K562 (cell line): ENCODE results near the gene MBD6. TPM values are rescaled to one million over a fixed set of nuclear protein-coding genes. Genes with fewer than 3 reads are reported as not detected.
A peak's percentile ranks its signal among the peaks of the same experiment; 100 is the strongest.

Source experiments
- ATAC-seq: fragments of 200-7000 bp; cut with Tn5 transposase; 3 replicates; pipeline ENCODE4 v1.9.1; 2020; ENCODE audit warnings: moderate library complexity
- BruUV-seq: library from RNA; stranded (reverse); fragments of 400-500 nt; replicated peaks from 2 replicates; lab custom pipeline; 2021; lab: Mats Ljungman, UMichigan
- CTCF ChIA-PET: fragments of 300-600 bp; formaldehyde crosslinking; extraction: SDS; loops from one replicate; lab custom pipeline; 2021; ENCODE audit warnings: low intra/inter-chr PET ratio; lab: Yijun Ruan, JAX
- POLR2A ChIA-PET: fragments of 300-600, 350-650 bp; sonication (Branson Sonifier 250); formaldehyde crosslinking; extraction: SDS; loops from one replicate; lab custom pipeline; 2021; ENCODE audit warnings: antibody characterized with exemption, inconsistent platforms; lab: Yijun Ruan, JAX
- DNase-seq, 4 experiments: peaks; one replicate each; pipeline versions ENCODE4 v3.0.0 to v3.0.0-alpha.2; 2011 to 2018; ENCODE audit warnings: low spot score in 3 of 4, mixed read lengths in 3 of 4; ENCODE audit errors: extremely low read depth in 1 of 4
- FAIRE-seq: peaks from 2 replicates; lab custom pipeline; 2011; peaks lifted over from hg19 to GRCh38; lab: Jason Lieb, UNC
- H2AFZ ChIP-seq: 2 replicates; pipeline ENCODE4 v1.6.0; 2011; ENCODE audit warnings: low read depth, low read length, control low read depth, inconsistent platforms
- H3K27ac ChIP-seq: fragments of 200-600 bp; 3 replicates; pipeline ENCODE4 v1.8.0; 2011; ENCODE audit warnings: low read depth, mild to moderate bottlenecking, control low read depth, inconsistent platforms, low read length, moderate library complexity, mixed read lengths; ENCODE audit errors: extremely low read depth
- H3K27me3 ChIP-seq, 2 experiments: fragments of 300-600 bp in 1 of 2; 2 replicates in 1 of 2; 3 replicates in 1 of 2; pipeline versions ENCODE4 v1.6.0 to v1.8.0; 2011; ENCODE audit warnings: inconsistent platforms in 2 of 2, low read length in 2 of 2, mild to moderate bottlenecking in 1 of 2, mixed read lengths in 1 of 2, moderate library complexity in 1 of 2; ENCODE audit not compliant: control insufficient read depth in 2 of 2, insufficient read depth in 2 of 2
- H3K36me3 ChIP-seq: fragments of 300-600 bp; 3 replicates; pipeline ENCODE4 v1.8.0; 2011; ENCODE audit warnings: mild to moderate bottlenecking, low read length, inconsistent platforms; ENCODE audit not compliant: control insufficient read depth, insufficient read depth
- H3K4me1 ChIP-seq, 2 experiments: fragments of 200-600 bp in 1 of 2; replicated peaks in 1 of 2; 2 replicates in 1 of 2; 3 replicates in 1 of 2; pipeline versions ENCODE4 v1.5.1 to v1.8.0; 2011; ENCODE audit warnings: inconsistent platforms in 2 of 2, low read length in 2 of 2, mild to moderate bottlenecking in 1 of 2, mixed read lengths in 1 of 2, moderate library complexity in 1 of 2; ENCODE audit not compliant: control insufficient read depth in 2 of 2, insufficient read depth in 2 of 2
- H3K4me2 ChIP-seq: 2 replicates; pipeline ENCODE4 v1.6.1; 2011; ENCODE audit warnings: low read length, control low read depth, inconsistent platforms, mixed read lengths; ENCODE audit not compliant: insufficient read depth
- H3K4me3 ChIP-seq: fragments of 200-600 bp; sonication (generic), shearing (Covaris generic); 2 replicates; pipeline ENCODE4 v1.5.1; 2016; ENCODE audit warnings: control low read depth, inconsistent platforms
- H3K79me2 ChIP-seq: fragments of 200-600 bp; 3 replicates; pipeline ENCODE4 v1.8.0; 2011; ENCODE audit warnings: low read length, inconsistent platforms; ENCODE audit not compliant: control insufficient read depth, insufficient read depth
- H3K9ac ChIP-seq, 2 experiments: 2 replicates each; pipeline versions ENCODE4 v1.6.0 to v1.6.1; 2011; ENCODE audit warnings: low read depth in 2 of 2, low read length in 2 of 2, control low read depth in 1 of 2, inconsistent platforms in 1 of 2, mild to moderate bottlenecking in 1 of 2, mixed read lengths in 1 of 2; ENCODE audit not compliant: insufficient read depth in 1 of 2
- H3K9me1 ChIP-seq: one replicate; pipeline ENCODE4 v1.6.0; 2011; ENCODE audit warnings: inconsistent platforms, mild to moderate bottlenecking, low read length, moderate library complexity; ENCODE audit not compliant: control insufficient read depth, insufficient read depth
- H3K9me3 ChIP-seq: replicated peaks from 2 replicates; pipeline ENCODE4 v1.5.1; 2011; ENCODE audit warnings: low read depth, low read length, inconsistent platforms; ENCODE audit not compliant: control insufficient read depth, insufficient read depth
- H4K20me1 ChIP-seq: replicated peaks from 2 replicates; pipeline ENCODE4 v1.6.1; 2011; ENCODE audit warnings: low read length, inconsistent platforms, mixed read lengths; ENCODE audit not compliant: control insufficient read depth, insufficient read depth
- C11orf30 ChIP-seq: fragments of 450-650 bp; IDR thresholded peaks from 2 replicates; pipeline ENCODE4 v1.6.1; 2016; ENCODE audit warnings: low read depth, mild to moderate bottlenecking
- HMG20B ChIP-seq: fragments of 250-450 bp; sonication (Bioruptor Pico); IDR thresholded peaks from 2 replicates; pipeline ENCODE4 v1.5.0; 2021; ENCODE audit warnings: mild to moderate bottlenecking
- NR2C1 ChIP-seq, 2 experiments: fragments of 450-650 bp; IDR thresholded peaks; 2 replicates each; pipeline ENCODE4 v1.6.1; 2017; ENCODE audit warnings: mild to moderate bottlenecking in 2 of 2, antibody characterized with exemption in 1 of 2, inconsistent platforms in 1 of 2, missing compliant biosample characterization in 1 of 2, missing genetic modification characterization in 1 of 2
- RFX1 ChIP-seq: fragments of 450-650 bp; IDR thresholded peaks from 2 replicates; pipeline ENCODE4 v1.6.1; 2016; ENCODE audit warnings: mild to moderate bottlenecking, moderate library complexity
- SAFB2 ChIP-seq: fragments of 200-400 bp; formaldehyde crosslinking; IDR thresholded peaks from 2 replicates; pipeline ENCODE4 v1.6.1; 2018; ENCODE audit warnings: borderline replicate concordance, low read length, low read depth, moderate library complexity; ENCODE audit not compliant: severe bottlenecking
- ZNF699 ChIP-seq: fragments of 250-450 bp; sonication (Bioruptor Pico); IDR thresholded peaks from 2 replicates; pipeline ENCODE4 v1.8.0; 2021; ENCODE audit warnings: mild to moderate bottlenecking, moderate library complexity; ENCODE audit not compliant: insufficient replicate concordance
- WGBS: fragments of 100-300 bp; shearing (Covaris generic); methylation state at CpG from one replicate; pipeline ENCODE4 v1.1.6; 2016; ENCODE audit warnings: low coverage, mixed read lengths; ENCODE audit not compliant: insufficient coverage; ENCODE audit errors: missing lambda C conversion rate; 5-methylcytosine and 5-hydroxymethylcytosine counted together
- in situ Hi-C: fragments of 300-500 bp; cut with MboI; formaldehyde crosslinking; loops from 4 replicates; pipeline ENCODE4 v1.15.0; 2018; ENCODE audit warnings: inconsistent platforms, mixed read lengths
- intact Hi-C: fragments of 100-400 bp; cut with micrococcal nuclease; formaldehyde crosslinking; loops from 2 replicates; pipeline ENCODE4 v1.14.2; 2022
- polyA plus RNA-seq, 8 experiments: library from polyadenylated mRNA; depleted of rRNA in 4 of 8; stranded (reverse) in 5 of 8; unstranded in 3 of 8; fragments of >200 nt; fragmentation: Nextera tagmentation in 2 of 8; fragmentation: Illumina TruSeq in 1 of 8; extraction: Ambion mirVana in 2 of 8; extraction: Trizol in 1 of 8; gene quantifications; 2 replicates each; pipeline versions ENCODE4 v1.2.1 to v1.2.3, GENCODE V29; 2011 to 2014; ENCODE audit warnings: inconsistent platforms in 1 of 8, missing spikeins in 1 of 8
- total RNA-seq, 7 experiments: library from RNA; depleted of rRNA in 6 of 7; stranded (reverse); fragments of >200 nt in 6 of 7; fragmentation: Illumina TruSeq in 2 of 7; extraction: Trizol in 2 of 7; gene quantifications; 2 replicates each; pipeline versions ENCODE4 v1.2.1 to v1.2.3, GENCODE V29; 2011 to 2021; ENCODE audit warnings: low replicate concordance in 1 of 7
- TF ChIP-seq, protein P1 (sequence below): sonication (generic); formaldehyde crosslinking; IDR thresholded peaks from 2 replicates; pipeline ENCODE4 v1.8.0; 2023; ENCODE audit warnings: mild to moderate bottlenecking, missing genetic modification reagents
- TF ChIP-seq, protein P2 (sequence below): fragments of 450-650 bp; IDR thresholded peaks from 2 replicates; pipeline ENCODE4 v1.6.1; 2014; ENCODE audit warnings: low read depth, mild to moderate bottlenecking, moderate library complexity, borderline replicate concordance
- TF ChIP-seq, protein P3 (sequence below): sonication (generic); formaldehyde crosslinking; IDR thresholded peaks from 2 replicates; pipeline ENCODE4 v1.8.1; 2022; ENCODE audit warnings: missing genetic modification reagents
- TF ChIP-seq, protein P4 (sequence below): fragments of 450-650 bp; IDR thresholded peaks from 2 replicates; pipeline ENCODE4 v1.6.1; 2016; ENCODE audit warnings: low read depth, mild to moderate bottlenecking, moderate library complexity

MBD6 gene
- total and polyA plus RNA-seq, 9 of the 15 experiments (the other 6 are each of a cell fraction or from before 2014, with no cell fraction given): 2.0 to 54.8 (median 3.8) TPM

DNA sequence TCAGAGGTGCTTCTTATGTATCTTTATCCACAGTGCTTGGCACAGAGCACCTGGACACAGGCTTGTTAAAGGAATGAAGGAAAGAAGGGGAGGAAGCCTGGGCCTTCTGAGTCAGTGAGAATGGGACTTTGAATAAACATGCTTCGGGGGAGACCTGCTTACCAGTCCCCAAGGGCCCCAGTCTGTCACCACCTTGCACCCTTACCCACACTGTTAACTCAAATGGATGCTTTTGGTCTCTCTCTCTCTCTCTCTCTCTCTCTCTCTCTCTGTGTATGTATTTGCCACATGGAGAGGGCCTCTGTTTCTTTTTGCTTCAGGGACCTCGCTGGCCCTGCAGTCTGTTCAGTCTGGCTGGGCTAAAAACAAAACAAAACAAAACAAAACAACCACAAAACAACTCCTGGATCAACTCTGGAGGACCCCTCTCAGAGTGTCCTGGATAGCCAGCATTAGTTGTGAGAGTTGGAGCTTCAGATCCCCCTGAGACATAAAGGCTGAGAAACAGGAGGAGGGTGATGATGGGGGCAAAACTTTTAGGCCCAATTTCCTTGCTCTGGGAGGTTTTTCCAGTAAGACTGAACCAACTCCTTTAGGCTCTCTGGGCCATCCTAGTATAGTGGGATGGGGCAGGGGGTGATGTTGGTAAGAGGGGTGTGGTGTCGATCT, 29.1 kb downstream of the MBD6 start (continued):
- TF ChIP-seq, protein P1, sequence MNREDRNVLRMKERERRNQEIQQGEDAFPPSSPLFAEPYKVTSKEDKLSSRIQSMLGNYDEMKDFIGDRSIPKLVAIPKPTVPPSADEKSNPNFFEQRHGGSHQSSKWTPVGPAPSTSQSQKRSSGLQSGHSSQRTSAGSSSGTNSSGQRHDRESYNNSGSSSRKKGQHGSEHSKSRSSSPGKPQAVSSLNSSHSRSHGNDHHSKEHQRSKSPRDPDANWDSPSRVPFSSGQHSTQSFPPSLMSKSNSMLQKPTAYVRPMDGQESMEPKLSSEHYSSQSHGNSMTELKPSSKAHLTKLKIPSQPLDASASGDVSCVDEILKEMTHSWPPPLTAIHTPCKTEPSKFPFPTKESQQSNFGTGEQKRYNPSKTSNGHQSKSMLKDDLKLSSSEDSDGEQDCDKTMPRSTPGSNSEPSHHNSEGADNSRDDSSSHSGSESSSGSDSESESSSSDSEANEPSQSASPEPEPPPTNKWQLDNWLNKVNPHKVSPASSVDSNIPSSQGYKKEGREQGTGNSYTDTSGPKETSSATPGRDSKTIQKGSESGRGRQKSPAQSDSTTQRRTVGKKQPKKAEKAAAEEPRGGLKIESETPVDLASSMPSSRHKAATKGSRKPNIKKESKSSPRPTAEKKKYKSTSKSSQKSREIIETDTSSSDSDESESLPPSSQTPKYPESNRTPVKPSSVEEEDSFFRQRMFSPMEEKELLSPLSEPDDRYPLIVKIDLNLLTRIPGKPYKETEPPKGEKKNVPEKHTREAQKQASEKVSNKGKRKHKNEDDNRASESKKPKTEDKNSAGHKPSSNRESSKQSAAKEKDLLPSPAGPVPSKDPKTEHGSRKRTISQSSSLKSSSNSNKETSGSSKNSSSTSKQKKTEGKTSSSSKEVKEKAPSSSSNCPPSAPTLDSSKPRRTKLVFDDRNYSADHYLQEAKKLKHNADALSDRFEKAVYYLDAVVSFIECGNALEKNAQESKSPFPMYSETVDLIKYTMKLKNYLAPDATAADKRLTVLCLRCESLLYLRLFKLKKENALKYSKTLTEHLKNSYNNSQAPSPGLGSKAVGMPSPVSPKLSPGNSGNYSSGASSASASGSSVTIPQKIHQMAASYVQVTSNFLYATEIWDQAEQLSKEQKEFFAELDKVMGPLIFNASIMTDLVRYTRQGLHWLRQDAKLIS (CRISPR knock-in tag): 0 out of 2 replicates have a peak, but pooled peaks have one; percentile 54
- TF ChIP-seq RFX1: no peak

DNA sequence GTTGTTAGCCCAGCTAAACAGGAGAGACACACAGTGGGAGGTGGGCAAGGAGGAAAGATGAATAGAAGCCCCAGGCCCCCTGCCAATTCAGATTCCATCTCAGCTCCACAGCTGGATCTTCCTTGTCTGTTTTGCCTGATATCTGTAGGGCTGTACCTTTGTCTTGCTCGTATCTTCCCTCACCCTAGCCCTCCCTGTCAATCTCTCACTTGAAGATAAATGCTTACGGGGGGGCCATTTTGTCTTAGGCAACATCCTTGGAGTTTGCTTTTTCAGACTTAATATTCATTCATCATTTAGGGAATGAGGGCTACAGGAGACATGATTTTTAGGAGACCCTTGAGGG, 29.7 kb downstream of the MBD6 start:
- POLR2A ChIA-PET: interaction anchor here (0.6 to 4.2 kb wide), 12 partner anchors 8 to 220 kb away, joined by 3 to 38 read pairs (median 4); partner anchors contain the start of genes ARHGEF25, DDIT3, EEF1AKMT3 and METTL1
- WGBS: 0% methylated on average over 2 of the region's 2 CpGs
- TF ChIP-seq ZNF699 (CRISPR knock-in tag) (no peak), NR2C1 (IDR thresholded peaks at IDR 0.05) (no peak), NR2C1 (tag; IDR thresholded peaks at IDR 0.05) (no peak), HMG20B (no peak), C11orf30 (no peak), SAFB2 (no peak)
- TF ChIP-seq, protein P2, sequence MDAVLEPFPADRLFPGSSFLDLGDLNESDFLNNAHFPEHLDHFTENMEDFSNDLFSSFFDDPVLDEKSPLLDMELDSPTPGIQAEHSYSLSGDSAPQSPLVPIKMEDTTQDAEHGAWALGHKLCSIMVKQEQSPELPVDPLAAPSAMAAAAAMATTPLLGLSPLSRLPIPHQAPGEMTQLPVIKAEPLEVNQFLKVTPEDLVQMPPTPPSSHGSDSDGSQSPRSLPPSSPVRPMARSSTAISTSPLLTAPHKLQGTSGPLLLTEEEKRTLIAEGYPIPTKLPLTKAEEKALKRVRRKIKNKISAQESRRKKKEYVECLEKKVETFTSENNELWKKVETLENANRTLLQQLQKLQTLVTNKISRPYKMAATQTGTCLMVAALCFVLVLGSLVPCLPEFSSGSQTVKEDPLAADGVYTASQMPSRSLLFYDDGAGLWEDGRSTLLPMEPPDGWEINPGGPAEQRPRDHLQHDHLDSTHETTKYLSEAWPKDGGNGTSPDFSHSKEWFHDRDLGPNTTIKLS: no peak
- TF ChIP-seq, protein P3, sequence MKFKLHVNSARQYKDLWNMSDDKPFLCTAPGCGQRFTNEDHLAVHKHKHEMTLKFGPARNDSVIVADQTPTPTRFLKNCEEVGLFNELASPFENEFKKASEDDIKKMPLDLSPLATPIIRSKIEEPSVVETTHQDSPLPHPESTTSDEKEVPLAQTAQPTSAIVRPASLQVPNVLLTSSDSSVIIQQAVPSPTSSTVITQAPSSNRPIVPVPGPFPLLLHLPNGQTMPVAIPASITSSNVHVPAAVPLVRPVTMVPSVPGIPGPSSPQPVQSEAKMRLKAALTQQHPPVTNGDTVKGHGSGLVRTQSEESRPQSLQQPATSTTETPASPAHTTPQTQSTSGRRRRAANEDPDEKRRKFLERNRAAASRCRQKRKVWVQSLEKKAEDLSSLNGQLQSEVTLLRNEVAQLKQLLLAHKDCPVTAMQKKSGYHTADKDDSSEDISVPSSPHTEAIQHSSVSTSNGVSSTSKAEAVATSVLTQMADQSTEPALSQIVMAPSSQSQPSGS (CRISPR knock-in tag): no peak
- TF ChIP-seq, protein P4, sequence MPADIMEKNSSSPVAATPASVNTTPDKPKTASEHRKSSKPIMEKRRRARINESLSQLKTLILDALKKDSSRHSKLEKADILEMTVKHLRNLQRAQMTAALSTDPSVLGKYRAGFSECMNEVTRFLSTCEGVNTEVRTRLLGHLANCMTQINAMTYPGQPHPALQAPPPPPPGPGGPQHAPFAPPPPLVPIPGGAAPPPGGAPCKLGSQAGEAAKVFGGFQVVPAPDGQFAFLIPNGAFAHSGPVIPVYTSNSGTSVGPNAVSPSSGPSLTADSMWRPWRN: no peak

More for the DNA sequence above, 29.7 kb downstream of the MBD6 start:
- CTCF ChIA-PET: no interaction called here
- peaks cover 50 to 61% of the 10 kb centered on the region in 2 experiments for H3K4me1 ChIP-seq
- peak overlapping the region; percentile 78 for H2AFZ ChIP-seq
- H4K20me1 ChIP-seq: no peaks in the 10 kb centered on the region
- in situ Hi-C loops (no loop called here), intact Hi-C loops (loop anchor here (2.0 kb wide), 1 partner anchor 13 kb away; no protein-coding TSS in a partner anchor)
- peak overlapping the region; percentile 89 for H3K4me2 ChIP-seq
- BruUV-seq: no TSS peak
- H3K9me3 ChIP-seq: no peaks in the 10 kb centered on the region
- H3K9me1 ChIP-seq: no peaks in the 10 kb centered on the region
- H3K79me2 ChIP-seq: peaks cover 58% of the 10 kb centered on the region
- peak overlapping the region; percentile 69 for H3K4me3 ChIP-seq
- peak; percentile 56 for ATAC-seq
- H3K27me3 ChIP-seq: no peaks in the 10 kb centered on the region
- peak overlapping the region; percentile 90 for H3K27ac ChIP-seq
- peak; percentile 30 to 88 (median 62) for DNase-seq
- H3K9ac ChIP-seq: peak overlapping the region; percentile 19 to 72; a peak in 3 of 4 replicates
- peaks cover 17% of the 10 kb centered on the region for H3K36me3 ChIP-seq
- FAIRE-seq: peak; percentile 90
